Nucleus accumbens (tissue), 56 donors: ENCODE results near the gene NOD1.
"Not testable (repeated sequence)": the region's sequence is repeated elsewhere in the genome, so short reads cannot be mapped to it uniquely, and the experiment has no call there.

ENCODE experiments used
- DNase-seq, 56 donors: peaks; one replicate each; lab custom pipeline; 2025; lab: John Stamatoyannopoulos, UW

Gene NOD1, protein sequence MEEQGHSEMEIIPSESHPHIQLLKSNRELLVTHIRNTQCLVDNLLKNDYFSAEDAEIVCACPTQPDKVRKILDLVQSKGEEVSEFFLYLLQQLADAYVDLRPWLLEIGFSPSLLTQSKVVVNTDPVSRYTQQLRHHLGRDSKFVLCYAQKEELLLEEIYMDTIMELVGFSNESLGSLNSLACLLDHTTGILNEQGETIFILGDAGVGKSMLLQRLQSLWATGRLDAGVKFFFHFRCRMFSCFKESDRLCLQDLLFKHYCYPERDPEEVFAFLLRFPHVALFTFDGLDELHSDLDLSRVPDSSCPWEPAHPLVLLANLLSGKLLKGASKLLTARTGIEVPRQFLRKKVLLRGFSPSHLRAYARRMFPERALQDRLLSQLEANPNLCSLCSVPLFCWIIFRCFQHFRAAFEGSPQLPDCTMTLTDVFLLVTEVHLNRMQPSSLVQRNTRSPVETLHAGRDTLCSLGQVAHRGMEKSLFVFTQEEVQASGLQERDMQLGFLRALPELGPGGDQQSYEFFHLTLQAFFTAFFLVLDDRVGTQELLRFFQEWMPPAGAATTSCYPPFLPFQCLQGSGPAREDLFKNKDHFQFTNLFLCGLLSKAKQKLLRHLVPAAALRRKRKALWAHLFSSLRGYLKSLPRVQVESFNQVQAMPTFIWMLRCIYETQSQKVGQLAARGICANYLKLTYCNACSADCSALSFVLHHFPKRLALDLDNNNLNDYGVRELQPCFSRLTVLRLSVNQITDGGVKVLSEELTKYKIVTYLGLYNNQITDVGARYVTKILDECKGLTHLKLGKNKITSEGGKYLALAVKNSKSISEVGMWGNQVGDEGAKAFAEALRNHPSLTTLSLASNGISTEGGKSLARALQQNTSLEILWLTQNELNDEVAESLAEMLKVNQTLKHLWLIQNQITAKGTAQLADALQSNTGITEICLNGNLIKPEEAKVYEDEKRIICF

DNA sequence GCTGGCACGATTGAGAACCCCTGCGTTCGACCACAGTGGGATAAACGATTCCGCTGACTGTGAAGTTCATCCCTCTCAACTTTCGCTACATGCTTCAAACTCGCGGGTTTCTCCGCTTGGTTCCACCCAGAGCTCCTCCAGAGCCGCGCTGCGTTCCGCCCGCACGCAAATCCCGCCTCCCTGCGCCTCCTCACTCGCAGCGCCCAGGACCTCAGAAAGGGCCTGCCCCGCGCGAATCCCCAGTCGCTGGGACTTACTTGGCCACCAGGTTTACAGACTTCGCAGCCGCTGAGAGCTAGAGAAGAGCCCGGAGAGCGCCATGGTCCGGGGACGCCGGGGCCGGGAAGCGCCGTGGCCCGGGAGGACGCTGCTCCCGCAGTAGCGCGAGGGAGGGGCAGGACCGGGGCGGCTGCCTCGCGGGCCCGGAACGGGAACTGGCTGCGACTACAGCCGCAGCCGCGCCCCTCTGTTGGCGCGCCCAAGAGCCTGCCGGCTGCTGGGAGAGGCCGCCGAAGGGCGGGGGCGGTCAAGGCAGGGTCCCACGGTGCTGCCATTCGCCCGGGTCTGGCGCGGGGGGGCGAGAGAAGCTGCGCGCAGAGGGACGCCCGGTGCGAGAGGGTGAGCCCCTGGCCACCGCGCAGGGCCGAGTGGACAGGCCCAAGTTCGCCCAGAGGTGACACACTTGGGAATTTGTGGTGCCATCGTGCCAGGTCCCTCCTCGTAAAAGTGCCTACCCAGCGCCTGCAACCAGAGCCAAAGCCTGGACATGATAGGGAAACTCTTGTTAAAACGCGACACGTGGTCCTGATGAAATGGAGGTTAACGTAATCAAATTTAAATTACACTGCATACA is at the start of gene NOD1:
TSS of gene NOD1 (minus strand) at position 436 of the 853 bp plus-strand sequence. CDS start 21,863 bp downstream, outside the sequence.
- DNase-seq = peak in 49 of 56 donors; percentile 15 to 80 (median 54)

DNA sequence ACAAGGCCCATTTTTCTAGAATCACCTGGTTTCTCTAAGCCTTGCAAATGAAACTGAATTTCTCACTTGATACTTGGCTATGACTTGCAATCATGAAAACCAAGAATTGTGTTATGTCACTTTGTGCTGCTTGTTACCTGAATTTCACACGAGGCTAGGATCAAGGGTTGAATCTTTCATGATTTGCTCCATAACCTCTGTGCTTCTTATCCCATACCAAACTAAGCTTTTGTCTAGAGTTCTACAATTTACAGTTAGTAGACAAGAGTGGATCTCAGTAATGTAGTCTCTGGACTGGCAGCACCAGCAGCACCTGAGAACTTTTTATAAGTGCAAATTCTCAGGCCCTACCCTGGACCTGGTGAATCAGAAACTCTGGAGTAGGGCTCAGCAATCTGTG is 48.7 kb upstream of the NOD1 start:
- not testable (repeated sequence) for DNase-seq

DNA sequence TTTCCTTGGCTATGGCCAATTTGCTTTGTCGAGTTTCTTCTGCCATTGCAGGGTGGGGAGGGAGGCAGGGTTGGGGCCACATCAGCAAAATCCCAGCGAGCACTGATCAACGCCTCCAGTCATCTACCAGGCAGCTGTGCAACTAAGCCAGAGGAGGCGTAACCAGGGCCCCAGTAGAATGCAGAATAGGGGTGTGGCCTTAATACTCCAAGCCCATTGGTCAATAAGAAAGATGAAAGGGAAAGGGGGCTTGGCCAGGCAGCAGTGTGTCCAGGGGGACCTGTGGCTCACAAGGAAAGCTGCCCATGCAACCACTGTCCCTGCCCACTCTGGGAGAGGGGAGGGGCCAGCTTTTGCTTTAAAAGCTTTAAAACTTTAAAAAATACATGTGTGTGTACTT is 47.6 kb upstream of the NOD1 start:
- DNase-seq = no peak

DNA sequence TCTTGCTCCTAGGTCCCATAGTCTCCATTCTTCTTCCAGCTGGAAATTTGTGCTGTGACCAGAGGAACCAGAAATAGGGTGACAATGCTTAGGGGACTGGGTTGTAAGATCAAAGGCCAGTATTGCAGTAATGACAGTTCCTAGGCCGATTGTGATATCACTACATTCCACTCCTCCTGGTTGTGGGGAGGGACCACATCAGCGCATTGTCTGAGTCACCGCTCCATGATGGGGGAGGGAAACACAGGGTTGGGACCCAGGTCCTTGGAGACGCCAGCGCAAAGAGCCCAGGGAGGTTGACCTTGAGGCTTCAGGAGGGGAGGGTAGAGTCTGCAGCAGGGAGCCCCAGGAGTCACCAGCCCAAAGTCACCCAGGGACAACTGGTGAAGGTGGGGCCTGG is 46.8 kb upstream of the NOD1 start:
- DNase-seq = no peak

DNA sequence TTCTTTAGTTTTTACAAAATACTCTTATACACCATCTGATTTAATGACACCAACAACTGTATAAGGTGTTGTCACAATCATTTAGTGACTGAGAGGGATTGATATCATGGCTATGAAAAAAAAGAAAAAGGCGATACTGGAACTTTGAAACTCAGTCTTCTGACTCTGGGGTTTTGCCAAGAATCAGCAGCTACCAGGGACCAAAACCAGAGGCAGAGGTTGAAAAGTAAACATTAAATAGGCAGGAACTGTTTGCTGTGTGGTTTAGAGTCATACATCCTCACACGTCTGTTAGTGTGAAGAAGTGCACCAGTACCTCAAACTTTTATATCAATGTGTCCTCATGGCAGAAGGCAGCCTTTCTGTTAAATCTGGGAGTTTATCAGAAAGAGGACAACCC is 46.0 kb upstream of the NOD1 start:
- DNase-seq = no peak

DNA sequence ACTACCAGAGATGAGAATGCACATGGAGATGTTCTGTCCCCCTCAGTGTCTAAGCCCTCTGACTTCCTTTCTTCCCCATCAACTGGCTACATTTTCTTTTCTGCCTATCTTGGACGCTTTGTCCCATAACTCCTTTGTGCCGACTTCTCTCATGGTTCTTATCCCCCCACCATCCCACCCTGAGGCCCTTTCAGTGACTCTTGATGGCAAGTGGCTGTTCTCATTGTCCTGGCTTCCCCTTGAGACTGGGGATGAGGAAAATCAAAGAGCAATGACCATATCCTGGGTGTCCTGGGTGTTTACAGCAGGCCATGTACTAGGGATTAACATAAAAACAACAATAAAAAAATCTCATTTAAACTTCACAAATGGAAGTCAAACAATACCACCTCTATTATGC is 44.9 kb upstream of the NOD1 start:
- DNase-seq = no peak

DNA sequence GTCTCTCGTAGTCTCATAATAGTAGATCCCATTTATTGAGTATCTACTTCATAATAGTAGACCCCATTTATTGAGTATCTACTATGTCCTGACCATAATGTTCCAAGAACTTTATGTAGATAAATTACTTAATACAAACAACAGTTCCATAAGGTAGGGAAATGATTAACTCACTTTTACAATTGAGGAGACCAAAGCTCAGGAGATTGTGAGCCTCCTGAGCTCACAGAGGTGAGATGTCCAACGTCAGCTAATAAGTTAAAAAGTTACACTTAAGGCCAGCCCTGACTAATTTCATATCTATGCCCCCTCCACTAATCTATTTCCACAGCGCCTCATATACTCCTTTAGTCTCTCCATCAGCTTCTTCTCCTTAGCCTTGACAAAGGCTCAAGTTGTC is 43.6 kb upstream of the NOD1 start:
- no peak for DNase-seq

DNA sequence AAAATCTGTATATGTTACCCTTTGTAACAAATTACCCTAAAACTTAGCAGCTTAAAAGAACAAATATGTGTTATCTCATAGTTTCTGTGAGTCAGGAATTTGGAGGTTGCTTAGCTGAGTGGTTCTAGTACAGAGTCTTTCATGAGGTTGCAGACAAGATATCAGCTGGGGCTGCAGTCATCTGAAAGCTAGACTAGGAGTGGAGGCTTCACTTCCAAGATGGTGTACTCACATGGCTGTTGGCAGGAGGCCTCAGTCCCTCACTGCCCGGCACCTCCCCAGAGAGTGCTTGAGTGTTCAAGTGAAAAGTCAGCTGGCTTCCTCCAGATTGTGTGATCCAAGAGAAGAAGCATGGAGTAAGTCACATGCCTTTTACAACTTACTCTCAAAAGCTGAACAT is 42.9 kb upstream of the NOD1 start:
- no peak for DNase-seq

DNA sequence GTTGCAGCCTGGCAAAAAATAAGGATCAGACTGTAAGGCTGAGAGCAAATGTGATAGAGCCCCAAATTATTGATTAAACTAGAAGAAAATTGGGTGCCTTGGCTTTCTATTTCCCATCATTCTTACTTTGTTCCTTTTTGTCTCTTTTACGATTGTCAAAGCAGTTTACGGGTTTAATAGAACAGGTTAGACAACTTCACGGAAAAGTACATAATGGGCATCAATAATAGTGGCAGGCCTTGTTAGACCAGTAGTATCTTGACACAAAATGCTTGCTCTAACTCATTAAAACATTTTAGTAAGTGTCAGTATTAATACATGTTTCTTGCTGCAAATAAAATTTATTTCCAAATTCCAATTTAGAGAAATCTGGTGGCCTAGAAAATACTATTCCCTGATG is 40.5 kb upstream of the NOD1 start:
- DNase-seq = no peak

DNA sequence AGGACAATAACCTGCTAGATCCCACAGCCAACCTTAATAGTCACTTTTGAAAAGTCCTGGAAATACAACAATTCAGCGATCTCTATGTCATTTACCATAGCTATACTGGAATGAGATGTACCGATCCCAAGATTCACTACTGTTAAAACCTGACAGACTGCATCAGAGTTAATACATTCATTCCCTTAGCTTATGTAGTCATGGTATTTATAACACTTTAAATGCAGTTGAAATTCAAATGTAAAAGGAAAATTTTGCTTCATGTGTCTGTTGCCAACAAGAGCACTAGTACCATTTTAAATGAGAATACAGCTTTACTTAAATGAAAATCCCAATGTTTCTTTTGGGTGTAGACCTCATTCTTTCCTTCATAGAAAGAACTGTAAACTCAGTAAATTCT is 37.2 kb upstream of the NOD1 start:
- no peak for DNase-seq

DNA sequence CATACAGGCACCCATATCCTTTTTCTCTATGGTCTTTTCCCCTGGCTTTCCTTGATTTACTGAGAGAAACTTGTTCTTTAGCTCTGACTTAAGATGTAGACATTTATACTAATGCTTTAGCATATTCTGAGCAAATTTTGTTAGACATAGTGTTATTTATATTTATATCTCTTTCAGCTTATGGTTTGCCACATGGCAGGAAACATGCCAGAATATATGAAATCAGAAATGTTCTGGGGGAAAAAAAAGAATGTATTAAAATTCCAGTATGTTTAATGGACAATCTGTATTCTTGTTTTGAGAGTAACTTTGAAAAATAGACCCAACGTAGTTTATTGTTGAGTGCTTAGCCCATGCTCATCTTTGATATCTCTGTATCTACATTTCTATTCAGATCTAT is 36.2 kb upstream of the NOD1 start:
- DNase-seq = no peak

DNA sequence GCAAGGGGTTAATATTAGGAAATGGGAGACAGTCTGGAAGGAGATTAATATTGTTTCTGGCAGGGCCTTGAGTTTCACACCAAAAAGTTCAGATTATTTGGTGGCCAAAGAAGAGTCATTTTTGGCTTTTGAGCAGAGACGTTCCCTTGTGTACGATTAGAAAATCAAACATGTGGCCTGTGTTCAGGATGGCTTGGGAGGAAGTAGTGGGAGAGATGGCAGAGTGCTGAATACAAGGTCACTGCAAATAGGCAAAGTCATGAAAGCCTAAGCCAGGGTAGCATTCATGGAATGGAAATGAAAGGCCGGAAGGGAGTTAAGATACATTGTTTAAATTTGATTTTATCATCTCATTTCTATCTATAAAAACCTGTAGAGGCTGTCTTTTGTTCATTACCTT is 35.6 kb upstream of the NOD1 start:
- DNase-seq = no peak

DNA sequence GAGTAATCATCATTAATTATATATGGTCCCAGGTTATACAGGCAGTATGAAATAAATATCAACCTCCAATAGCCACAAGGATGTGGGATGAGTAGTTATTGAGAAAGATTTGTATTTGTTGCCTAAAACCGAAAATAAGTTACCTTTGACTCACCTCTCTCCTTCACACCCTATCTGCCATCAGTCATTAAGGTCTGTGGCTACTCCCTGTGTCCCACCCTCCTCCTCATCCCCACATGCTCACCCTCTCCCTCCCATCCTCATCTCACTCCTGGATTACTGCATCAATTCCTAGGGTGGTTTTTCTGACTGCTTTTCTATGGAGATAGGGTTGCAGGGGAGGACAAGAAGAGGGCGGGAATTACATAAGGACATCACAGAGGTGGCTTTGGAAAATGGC is 35.2 kb upstream of the NOD1 start:
- no peak for DNase-seq

DNA sequence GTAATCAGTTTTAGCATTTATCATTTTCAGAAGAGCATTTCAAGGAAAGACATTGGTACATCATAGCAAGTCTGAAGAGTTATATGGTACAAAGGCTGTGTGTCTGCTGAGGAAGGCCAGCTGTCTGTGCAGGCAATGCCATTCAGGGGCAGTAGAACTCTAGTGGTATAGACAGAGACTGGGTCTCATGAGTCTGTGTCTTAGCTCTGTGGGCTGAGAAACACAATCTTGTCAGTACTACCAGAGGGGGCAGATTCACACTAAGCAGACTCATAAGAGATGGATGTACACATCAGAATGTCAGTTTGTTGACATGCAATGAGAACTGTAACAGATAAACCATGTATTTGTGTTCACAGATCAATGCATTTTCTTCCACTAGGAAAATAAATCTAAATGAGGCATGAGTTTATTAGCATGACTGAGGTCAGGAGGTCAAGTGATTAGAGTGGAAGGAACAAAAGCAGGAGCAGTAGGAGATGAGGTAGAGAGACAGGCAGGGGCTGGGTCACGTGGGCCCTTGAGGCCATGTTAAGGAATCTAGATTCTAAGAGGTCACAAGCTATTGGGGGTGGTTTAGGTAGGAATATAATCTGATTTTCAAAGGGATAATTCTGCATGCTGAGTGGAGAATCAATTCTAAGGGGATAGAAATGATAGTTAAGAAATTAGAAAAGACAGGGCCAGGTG is 33.5 kb upstream of the NOD1 start:
- DNase-seq = no peak

DNA sequence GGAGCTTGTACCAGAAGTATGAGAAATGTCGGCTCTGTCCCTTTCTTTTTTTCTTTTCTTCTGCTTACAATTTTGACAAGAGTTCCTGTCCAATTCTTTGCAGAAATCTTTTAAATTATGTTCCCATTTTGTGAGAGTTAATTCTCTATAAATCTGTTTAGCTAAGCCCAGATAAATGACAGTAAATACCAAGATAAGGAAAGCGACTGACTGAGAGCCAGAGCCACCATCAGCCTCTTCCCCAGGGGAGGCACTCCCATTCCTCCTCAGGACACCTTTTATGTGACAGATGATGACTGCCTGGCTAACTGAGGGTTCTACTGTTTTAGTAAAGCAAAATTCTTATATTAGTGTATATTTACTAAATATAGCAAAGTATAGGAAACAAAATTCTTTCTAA is 32.9 kb upstream of the NOD1 start:
- DNase-seq = no peak

DNA sequence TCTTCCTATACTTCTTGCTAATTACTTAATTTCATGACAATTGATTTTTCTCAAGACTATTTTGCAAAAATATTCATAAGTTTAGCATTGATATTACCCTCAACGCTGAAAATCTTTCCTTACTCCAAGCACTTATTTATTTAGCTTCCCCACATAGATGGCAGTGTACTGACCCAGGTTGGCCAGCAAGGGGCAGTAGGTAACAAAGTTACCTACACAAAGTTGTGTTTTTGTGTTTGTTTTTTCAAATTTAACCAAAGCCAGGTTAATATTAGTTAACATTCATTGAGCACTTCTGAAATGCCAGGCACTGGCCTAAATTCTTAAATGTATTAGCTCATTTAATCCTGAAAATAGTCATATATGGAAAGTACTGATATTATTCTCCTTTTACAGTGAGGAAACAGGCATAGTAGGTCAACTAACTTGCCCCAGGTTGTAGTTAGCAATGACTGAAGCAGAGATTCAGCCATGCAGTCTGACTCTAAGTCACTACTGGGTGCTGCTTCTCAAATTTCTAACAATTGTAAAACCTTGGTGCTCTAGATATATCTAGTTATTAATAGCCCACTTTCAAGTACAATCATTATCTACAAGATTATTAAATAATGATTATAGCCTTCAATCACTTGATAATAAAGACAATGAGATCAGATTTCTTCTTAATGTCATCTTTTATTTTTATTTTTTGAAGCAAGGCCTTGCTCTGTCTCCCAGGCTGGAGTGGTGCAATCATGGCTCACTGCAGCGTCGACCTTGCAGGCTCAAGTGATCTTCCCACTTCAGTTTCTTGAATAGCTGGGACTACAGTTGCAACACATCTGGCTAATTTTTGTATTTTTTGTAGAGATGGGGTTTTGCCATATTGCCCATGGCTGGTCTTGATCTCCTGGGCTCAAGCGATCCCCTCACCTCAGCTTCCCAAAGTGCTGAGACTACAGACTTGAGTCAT is 31.8 kb upstream of the NOD1 start:
- peak in 5 of 56 donors; percentile 3 to 29 (median 10) for DNase-seq

DNA sequence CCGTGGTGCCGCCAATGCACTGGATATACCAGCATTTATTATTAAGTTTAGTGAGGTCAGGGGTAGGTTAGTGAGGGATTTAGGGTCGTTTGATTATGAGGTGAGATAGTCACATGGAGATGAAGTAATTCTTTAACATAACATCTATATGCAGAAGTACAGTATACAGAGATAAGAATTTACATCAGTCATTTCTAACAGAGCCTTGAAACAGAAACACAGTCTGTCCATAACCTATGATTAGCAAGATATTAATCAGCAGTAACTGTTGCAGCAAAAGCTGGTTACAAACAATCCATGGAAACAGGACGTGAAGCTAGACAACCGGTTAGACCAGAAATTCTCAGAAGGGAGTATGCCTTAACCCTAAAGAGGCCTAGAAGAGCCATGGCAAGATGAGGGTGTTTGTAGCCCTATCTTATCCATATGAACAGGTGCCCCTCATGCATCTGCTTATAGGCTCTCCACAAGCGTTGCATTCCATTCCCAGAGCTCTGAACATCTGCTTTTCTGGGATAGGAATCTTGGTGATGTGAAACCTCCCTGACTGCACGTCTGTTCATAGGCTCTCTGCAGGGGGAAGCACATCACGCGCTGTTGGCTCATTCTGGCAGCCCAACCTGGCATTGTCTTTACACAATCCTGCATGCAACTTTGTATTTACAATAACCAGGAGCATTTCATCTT is 30.7 kb upstream of the NOD1 start:
- DNase-seq = not testable (repeated sequence)

DNA sequence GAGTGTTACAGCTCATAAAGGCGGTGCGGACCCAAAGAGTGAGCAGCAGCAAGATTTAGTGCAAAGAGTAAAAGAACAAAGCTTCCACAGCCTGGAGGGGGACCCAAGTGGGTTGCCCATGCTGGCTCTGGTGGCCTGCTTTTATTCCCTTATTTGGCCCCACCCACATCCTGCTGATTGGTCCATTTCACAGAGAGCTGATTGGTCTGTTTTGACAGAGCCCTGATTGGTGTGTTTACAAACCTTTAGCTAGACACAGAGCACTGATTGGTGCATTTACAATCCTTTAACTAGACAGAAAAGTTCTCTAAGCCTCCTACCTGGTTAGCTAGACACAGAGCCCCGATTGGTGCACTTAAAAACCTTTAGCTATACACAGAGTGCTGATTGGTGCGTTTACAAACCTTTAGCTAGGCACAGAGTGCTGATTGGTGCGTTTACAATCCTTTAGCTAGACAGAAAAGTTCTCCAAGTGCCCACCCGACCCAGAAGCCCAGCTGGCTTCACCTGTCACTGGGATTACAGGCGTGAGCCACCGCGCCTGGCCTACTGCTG is 28.8 kb upstream of the NOD1 start:
- not testable (repeated sequence) for DNase-seq
